WTC11 (cell line): Measurements from ENCODE around the gene LSM3. TPM values are rescaled to one million over a fixed set of nuclear protein-coding genes. Genes with fewer than 3 reads are reported as not detected.

Experiments used
- ATAC-seq: fragments of 200-7000 bp; cut with Tn5 transposase; 2 replicates; pipeline ENCODE4 v1.10.0; 2021; ENCODE audit warnings: mild to moderate bottlenecking, moderate library complexity
- CTCF ChIA-PET: fragments of 300-600 bp; sonication (Branson Sonifier 250); formaldehyde crosslinking; loops from one replicate; lab custom pipeline; 2021; ENCODE audit warnings: antibody characterized with exemption; lab: Charles Lee
- POLR2A ChIA-PET: fragments of 350-600 bp; sonication (Branson Sonifier 250); formaldehyde crosslinking; loops from one replicate; lab custom pipeline; 2021; ENCODE audit warnings: antibody characterized with exemption; lab: Charles Lee
- DNase-seq: peaks from one replicate; pipeline ENCODE4 v3.0.0; 2021; ENCODE audit warnings: low spot score
- H3K27ac Mint-ChIP-seq: 2 replicates; pipeline ENCODE4 v1.8.0; 2021; ENCODE audit warnings: mixed read lengths
- H3K27me3 Mint-ChIP-seq: 2 replicates; pipeline ENCODE4 v1.8.0; 2021; ENCODE audit warnings: low read depth, mild to moderate bottlenecking, moderate library complexity, mixed read lengths
- H3K36me3 Mint-ChIP-seq: 2 replicates; pipeline ENCODE4 v1.8.0; 2021; ENCODE audit warnings: mixed read lengths
- H3K4me1 Mint-ChIP-seq: 2 replicates; pipeline ENCODE4 v1.8.0; 2022; ENCODE audit warnings: mixed read lengths
- H3K4me3 Mint-ChIP-seq: 2 replicates; pipeline ENCODE4 v1.8.0; 2021; ENCODE audit warnings: mild to moderate bottlenecking, moderate library complexity, mixed read lengths
- H3K9me3 Mint-ChIP-seq: 2 replicates; pipeline ENCODE4 v1.8.0; 2021; ENCODE audit warnings: mixed read lengths
- ARID4B ChIP-seq: sonication (generic); formaldehyde crosslinking; IDR thresholded peaks from 2 replicates; pipeline ENCODE4 v1.8.0; 2023; ENCODE audit warnings: missing genetic modification reagents, mild to moderate bottlenecking, borderline replicate concordance
- ATF1 ChIP-seq: sonication (generic); formaldehyde crosslinking; IDR thresholded peaks from 2 replicates; pipeline ENCODE4 v1.8.1; 2023; ENCODE audit warnings: mild to moderate bottlenecking, moderate library complexity, missing genetic modification reagents
- ATF2 ChIP-seq: sonication (generic); formaldehyde crosslinking; IDR thresholded peaks from 2 replicates; pipeline ENCODE4 v1.8.1; 2022; ENCODE audit warnings: low read depth, missing genetic modification reagents, borderline replicate concordance
- ATF3 ChIP-seq: sonication (generic); formaldehyde crosslinking; conservative IDR thresholded peaks from 2 replicates; pipeline ENCODE4 v1.8.1; 2022; ENCODE audit warnings: mild to moderate bottlenecking, missing genetic modification reagents
- ATF6 ChIP-seq: sonication (generic); formaldehyde crosslinking; IDR thresholded peaks from 2 replicates; pipeline ENCODE4 v1.8.1; 2023; ENCODE audit warnings: mild to moderate bottlenecking, missing genetic modification reagents
- E2F4 ChIP-seq: sonication (generic); formaldehyde crosslinking; IDR thresholded peaks from 2 replicates; pipeline ENCODE4 v1.8.1; 2022; ENCODE audit warnings: low read depth, mild to moderate bottlenecking, moderate library complexity, missing genetic modification reagents, borderline replicate concordance
- GABPB1 ChIP-seq: sonication (generic); formaldehyde crosslinking; IDR thresholded peaks from 2 replicates; pipeline ENCODE4 v1.8.1; 2023; ENCODE audit warnings: mild to moderate bottlenecking, missing genetic modification reagents
- HMGXB4 ChIP-seq: sonication (generic); formaldehyde crosslinking; IDR thresholded peaks from 2 replicates; pipeline ENCODE4 v1.8.1; 2023; ENCODE audit warnings: mild to moderate bottlenecking, moderate library complexity, missing genetic modification reagents
- IRF1 ChIP-seq: sonication (generic); formaldehyde crosslinking; IDR thresholded peaks from 2 replicates; pipeline ENCODE4 v1.8.0; 2023; ENCODE audit warnings: missing genetic modification reagents
- JAZF1 ChIP-seq: fragments of 250-450 bp; sonication (Bioruptor Pico); IDR thresholded peaks from 2 replicates; pipeline ENCODE4 v1.9.0; 2021; ENCODE audit warnings: moderate library complexity, mild to moderate bottlenecking, inconsistent platforms
- MAX ChIP-seq: sonication (generic); formaldehyde crosslinking; IDR thresholded peaks from 2 replicates; pipeline ENCODE4 v1.8.0; 2022; ENCODE audit warnings: mild to moderate bottlenecking, missing genetic modification reagents
- PREB ChIP-seq: sonication (generic); formaldehyde crosslinking; IDR thresholded peaks from 2 replicates; pipeline ENCODE4 v1.8.1; 2022; ENCODE audit warnings: mild to moderate bottlenecking, missing genetic modification reagents, moderate library complexity, borderline replicate concordance
- RORB ChIP-seq: fragments of 250-450 bp; sonication (Bioruptor Pico); IDR thresholded peaks from 2 replicates; pipeline ENCODE4 v1.9.0; 2021; ENCODE audit warnings: mild to moderate bottlenecking
- SOX15 ChIP-seq: fragments of 250-450 bp; sonication (Bioruptor Pico); IDR thresholded peaks from 2 replicates; pipeline ENCODE4 v1.9.0; 2021; ENCODE audit warnings: mild to moderate bottlenecking
- USF1 ChIP-seq: sonication (generic); formaldehyde crosslinking; IDR thresholded peaks from 2 replicates; pipeline ENCODE4 v1.8.0; 2022; ENCODE audit warnings: mild to moderate bottlenecking, missing genetic modification reagents
- ZMAT4 ChIP-seq: fragments of 250-450 bp; sonication (Bioruptor Pico); IDR thresholded peaks from 2 replicates; pipeline ENCODE4 v1.9.0; 2021; ENCODE audit warnings: mild to moderate bottlenecking
- total RNA-seq: library from RNA; stranded (reverse); gene quantifications from 3 replicates; pipeline ENCODE4 v1.2.3, GENCODE V29; 2021

Gene LSM3
- total RNA-seq, 1 experiment from 2014 or later = 21.4 TPM

- TF ChIP-seq ATF1 (CRISPR knock-in tag) (no peak), GABPB1 (CRISPR knock-in tag) (no peak), ARID4B (CRISPR knock-in tag) (no peak), ATF2 (no peak), MAX (CRISPR knock-in tag) (no peak), USF1 (no peak), E2F4 (CRISPR knock-in tag) (no peak), SOX15 (CRISPR knock-in tag) (no peak), HMGXB4 (CRISPR knock-in tag) (no peak), ATF3 (no peak), RORB (no peak), IRF1 (no peak), ATF6 (CRISPR knock-in tag) (no peak), PREB (no peak), ZMAT4 (no peak), JAZF1 (CRISPR knock-in tag) (no peak)
- Mint-ChIP-seq H3K27me3 (peaks cover 16% of the 10 kb centered on the region), H3K27ac (no peak overlapping the region), H3K9me3 (no peaks in the 10 kb centered on the region), H3K4me1 (no peaks in the 10 kb centered on the region), H3K4me3 (no peak overlapping the region), H3K36me3 (no peaks in the 10 kb centered on the region)
- ChIA-PET POLR2A (no interaction called here), CTCF (interaction anchor here (0.6 to 2.9 kb wide), 5 partner anchors 10 to 656 kb away, joined by 3 to 21 read pairs (median 3); partner anchors contain the start of genes LSM3 and XPC)
- DNase-seq (no peak), ATAC-seq (no peak)
These were observed 64.1 kb downstream of the LSM3 start for GRCh38 chr3:14242490-14243311.
